Measurements from ENCODE around the gene CACNA1G. TPM values are rescaled to one million over a fixed set of nuclear protein-coding genes. Genes with fewer than 3 reads are reported as not detected.

CACNA1G gene
- total RNA-seq, 1 donor from 2014 or later: not detected

DNA sequence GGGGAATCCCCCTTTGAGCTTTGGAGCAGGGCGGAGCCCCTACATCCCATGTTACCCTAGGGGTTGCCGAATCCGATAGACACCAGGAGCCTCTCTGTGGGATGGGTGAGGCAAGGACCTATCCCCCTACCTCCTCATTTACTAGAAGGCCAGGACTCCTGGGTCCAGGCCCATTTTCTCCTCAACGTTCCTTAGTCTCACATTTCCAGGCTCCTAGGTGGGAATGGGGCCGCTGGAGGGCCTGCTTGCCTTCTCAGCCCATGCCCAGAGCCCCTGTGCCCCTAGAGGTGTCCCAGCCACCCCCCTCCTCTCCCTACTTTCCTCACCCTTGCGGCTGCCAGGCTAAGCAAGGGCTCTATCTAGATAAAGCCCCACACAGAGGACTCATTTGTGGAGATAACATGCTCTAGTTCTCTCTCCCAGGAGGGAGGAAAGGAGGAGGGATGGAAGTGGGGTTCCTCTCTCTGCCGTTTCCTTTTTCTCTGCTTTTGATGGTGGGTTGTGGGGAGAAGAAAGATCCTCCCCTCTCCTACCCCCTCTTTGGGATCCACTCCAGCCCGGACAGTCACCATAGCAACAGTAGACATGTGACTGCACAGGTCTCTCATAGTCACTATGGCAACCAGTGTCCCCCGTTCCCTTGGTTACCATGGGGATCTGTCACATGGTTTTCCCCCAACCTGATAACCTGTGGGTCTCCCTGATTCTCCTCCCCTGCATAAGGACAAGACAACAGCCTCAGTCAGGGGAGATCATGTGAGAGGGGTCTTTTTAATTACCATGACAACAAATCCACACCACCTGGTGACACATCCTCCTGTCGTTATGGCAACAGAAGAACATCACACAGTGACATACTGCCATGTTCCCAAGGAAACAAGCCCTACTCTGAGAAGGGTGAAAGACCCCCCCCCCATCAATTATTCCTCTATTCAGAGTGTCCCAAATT, 5.2 kb downstream of the CACNA1G start:
- DNase-seq (ENCODE audit: low read depth, low spot score): no peak

DNA sequence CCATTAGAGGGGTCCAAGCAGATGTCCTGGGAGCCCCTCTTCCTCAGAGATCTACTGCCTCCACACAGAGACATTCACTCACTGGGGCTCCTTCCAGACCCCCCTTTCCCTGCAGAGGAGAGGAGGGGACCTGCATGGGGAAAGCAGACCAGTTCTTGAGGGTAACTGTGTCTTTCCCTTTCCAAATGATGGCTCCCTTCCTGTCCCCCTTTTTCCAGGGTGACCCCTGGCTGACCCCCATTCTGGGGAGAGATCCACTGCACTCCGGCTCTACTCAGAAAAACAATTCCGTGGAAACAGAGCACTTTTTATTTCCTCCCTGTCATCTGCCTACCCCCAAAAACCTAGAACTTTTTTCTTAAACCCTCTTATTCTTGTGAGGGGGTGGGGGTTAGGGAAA, 6.4 kb downstream of the CACNA1G start:
- no peak for DNase-seq (ENCODE audit: low read depth, low spot score)

DNA sequence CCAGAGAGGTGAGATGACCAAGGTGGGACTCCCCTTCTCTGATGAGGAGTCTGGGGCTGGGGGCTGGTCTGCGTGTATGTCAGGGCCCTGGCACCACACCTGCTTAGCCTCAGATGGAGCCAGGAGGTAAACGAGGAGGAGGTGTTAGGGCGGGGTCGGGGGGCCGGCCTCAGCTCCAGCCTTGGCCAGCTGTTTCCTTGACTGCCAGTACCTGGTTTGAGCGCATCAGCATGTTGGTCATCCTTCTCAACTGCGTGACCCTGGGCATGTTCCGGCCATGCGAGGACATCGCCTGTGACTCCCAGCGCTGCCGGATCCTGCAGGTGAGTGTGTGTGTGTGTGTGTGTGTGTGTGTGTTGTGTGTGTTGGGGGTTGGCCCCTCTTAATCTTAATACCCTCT, 8.1 kb downstream of the CACNA1G start:
- no peak for DNase-seq (ENCODE audit: low read depth, low spot score)

DNA sequence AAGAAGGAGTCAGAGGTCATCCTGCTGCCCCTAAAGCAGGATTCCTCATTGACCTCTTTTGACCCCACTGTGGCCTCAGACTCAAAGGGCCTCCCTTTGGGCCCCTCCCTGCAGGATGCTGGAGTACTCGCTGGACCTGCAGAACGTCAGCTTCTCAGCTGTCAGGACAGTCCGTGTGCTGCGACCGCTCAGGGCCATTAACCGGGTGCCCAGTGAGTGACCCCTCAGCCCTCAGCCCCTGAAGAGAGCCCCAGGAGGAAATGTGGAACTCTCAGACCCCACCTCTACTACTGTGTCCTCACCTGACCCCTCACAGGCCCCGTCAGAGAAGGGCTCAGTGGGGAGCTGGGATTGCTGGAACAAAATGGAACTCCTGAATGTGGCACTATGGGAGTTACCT, 9.1 kb downstream of the CACNA1G start:
- no peak for DNase-seq (ENCODE audit: low read depth, low spot score)

DNA sequence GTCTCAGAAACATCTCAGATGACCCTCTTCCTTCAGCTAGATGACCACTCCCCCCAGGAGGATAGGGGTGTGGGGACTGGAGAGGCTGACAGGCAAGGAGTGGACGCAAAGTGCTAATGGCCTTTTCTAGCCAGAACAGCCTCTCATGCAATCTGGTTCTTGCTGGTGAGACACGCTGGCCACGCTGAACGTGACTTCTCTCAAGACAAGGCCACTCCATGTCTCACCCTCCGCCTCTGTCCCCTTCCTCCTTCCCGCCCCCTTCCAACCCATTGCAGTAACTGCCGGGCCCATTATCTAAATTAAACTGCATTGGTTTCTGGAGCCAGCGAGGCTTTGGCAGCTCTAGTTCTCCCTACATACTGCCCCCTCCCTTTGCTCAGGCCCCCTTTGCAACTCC, 9.5 kb downstream of the CACNA1G start:
- DNase-seq (ENCODE audit: low read depth, low spot score): no peak

DNA sequence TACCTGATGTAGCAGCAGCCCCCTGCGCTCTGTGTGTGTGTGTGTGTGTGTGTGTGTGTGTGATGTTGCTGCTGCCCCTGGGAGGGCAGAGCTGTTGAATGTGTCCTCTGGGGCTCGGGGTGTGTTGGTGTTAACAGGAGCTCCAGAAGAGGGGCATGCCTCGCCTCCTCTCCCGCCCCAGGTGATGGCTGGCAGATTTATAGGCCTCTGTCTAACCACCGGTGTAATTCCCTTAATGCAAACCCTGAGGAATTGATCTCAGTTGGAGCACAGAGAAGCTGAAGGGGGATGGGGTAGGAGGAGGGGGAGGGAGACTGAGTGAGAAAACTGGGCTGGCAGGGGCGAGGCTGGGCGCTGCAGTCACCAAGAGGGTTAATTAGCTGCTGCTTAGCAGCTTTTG, 10.0 kb downstream of the CACNA1G start:
- no peak for DNase-seq (ENCODE audit: low read depth, low spot score)

DNA sequence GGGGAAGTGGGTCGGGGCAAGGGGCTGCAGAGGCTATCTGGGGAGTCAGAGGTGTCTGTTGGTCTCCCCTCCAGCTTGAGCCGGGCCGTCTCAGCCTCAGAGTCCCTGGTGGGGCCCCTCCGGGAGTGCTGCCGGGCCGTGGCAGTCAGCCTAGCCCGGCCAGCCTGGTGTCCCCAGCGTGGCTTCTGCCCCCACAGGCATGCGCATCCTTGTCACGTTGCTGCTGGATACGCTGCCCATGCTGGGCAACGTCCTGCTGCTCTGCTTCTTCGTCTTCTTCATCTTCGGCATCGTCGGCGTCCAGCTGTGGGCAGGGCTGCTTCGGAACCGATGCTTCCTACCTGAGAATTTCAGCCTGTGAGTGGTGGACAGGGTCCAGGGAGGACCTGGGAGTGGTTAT, 11.2 kb downstream of the CACNA1G start:
- DNase-seq (ENCODE audit: low read depth, low spot score): no peak

DNA sequence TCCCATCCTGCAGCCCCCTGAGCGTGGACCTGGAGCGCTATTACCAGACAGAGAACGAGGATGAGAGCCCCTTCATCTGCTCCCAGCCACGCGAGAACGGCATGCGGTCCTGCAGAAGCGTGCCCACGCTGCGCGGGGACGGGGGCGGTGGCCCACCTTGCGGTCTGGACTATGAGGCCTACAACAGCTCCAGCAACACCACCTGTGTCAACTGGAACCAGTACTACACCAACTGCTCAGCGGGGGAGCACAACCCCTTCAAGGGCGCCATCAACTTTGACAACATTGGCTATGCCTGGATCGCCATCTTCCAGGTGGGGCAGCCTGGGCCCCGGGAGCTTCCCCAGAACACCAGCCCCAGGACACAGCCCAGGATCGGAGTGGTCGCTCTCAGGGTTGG, 12.0 kb downstream of the CACNA1G start:
- DNase-seq (ENCODE audit: low read depth, low spot score): no peak

DNA sequence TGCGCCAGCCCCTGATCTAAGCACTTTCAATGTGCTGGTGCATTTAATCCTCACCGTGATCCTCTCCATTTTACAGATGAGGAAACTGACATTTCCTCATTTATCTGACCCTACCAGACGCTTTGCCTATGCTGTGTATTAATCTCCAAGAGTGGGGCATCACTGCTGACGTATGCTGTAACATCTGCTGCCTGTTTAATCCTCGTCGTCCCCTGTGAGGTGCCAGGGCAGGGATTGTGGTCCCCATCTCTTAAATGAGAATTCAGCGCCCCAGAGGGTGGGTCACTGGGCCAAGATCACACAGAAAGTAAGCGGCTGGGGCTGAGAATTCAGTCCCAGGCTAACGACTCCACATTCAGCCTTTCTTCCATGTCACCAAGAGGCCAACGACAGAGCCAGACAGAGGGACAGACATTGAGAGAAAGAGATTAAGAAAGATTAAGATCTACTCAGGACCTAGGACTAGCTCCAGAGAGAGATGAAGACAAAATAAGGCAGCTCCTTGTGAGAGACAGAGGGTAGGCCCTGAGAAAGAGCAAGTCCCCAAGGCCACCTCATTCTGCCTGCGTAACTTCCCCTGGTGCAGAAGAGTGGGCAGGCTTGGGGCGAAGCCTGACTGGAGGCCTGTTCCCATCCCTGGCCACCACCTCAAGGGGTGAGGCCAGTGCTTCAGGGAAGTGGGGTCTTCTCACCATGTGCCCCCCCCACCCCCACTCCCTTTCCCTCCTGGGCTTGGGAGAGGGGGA, 13.5 kb downstream of the CACNA1G start:
- no peak for DNase-seq (ENCODE audit: low read depth, low spot score)

DNA sequence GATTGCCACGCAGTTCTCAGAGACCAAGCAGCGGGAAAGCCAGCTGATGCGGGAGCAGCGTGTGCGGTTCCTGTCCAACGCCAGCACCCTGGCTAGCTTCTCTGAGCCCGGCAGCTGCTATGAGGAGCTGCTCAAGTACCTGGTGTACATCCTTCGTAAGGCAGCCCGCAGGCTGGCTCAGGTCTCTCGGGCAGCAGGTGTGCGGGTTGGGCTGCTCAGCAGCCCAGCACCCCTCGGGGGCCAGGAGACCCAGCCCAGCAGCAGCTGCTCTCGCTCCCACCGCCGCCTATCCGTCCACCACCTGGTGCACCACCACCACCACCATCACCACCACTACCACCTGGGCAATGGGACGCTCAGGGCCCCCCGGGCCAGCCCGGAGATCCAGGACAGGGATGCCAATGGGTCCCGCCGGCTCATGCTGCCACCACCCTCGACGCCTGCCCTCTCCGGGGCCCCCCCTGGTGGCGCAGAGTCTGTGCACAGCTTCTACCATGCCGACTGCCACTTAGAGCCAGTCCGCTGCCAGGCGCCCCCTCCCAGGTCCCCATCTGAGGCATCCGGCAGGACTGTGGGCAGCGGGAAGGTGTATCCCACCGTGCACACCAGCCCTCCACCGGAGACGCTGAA, 15.2 kb downstream of the CACNA1G start:
- DNase-seq (ENCODE audit: low read depth, low spot score): no peak

DNA sequence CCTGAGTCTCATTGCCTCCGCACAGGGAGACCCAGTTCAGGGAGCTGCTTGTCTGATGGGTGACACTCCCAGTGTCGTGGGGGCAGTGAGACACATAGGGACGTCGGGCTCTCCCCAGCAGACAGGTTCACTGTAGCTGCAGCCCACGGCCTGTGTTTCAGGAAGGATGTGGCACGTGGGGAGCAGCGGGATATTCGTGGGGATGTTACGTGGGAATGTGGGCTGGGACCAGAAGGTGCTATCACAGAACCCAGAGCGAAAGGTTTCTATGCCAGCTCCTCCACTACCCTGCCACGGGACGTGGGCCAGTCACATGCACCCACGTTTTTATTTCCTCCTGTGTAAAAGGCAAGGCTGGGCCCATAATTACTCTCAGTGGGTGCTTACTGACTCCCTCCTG, 16.3 kb downstream of the CACNA1G start:
- no peak for DNase-seq (ENCODE audit: low read depth, low spot score)

DNA sequence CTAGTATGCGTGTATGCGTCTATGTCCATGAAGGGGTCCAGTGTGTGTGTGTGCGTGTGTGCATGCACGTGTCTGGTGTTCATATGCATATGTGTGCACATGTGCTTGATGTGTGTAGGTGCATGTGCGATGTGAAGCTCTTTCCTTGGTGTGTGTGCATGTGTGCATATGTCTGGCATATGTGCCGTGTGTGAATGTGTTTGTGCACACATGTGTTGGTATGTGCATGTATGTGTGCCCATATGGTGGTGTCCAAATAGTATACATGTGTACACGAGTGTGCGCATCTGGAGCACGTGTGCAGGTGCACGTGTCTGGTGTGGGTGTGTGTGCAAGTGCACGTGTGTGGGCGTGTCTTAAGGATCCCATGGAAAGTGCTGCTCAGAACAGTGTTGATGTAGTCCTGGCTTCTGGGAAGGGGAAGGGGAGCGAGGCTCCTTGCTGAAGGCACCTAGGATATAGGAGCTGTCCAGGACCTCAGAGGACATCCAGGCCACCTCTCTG, 17.0 kb downstream of the CACNA1G start:
- DNase-seq (ENCODE audit: low read depth, low spot score): no peak

DNA sequence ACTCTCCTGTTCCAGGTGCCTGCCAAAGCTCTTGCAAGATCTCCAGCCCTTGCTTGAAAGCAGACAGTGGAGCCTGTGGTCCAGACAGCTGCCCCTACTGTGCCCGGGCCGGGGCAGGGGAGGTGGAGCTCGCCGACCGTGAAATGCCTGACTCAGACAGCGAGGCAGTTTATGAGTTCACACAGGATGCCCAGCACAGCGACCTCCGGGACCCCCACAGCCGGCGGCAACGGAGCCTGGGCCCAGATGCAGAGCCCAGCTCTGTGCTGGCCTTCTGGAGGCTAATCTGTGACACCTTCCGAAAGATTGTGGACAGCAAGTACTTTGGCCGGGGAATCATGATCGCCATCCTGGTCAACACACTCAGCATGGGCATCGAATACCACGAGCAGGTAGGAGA, 17.7 kb downstream of the CACNA1G start:
- no peak for DNase-seq (ENCODE audit: low read depth, low spot score)

DNA sequence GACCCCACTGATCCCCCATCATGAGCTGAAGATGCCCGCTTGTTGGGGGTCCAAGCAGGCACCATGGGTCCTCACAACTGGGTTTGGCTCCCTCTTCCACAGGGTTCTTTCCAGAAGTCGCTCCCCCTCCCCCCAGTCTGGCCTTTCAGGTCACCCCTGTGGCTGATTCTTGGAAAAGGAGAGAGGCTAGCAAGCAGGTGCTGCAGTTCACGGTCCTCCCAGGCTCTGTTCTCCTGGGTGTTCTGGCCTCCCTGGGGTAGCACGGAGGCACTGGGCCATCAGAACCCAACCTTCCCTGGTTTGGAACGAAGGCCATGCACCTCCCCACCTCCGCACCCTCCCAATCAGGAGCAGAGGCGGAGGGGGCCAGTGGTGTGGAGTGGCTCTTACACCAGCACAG, 18.9 kb downstream of the CACNA1G start:
- DNase-seq (ENCODE audit: low read depth, low spot score): no peak

DNA sequence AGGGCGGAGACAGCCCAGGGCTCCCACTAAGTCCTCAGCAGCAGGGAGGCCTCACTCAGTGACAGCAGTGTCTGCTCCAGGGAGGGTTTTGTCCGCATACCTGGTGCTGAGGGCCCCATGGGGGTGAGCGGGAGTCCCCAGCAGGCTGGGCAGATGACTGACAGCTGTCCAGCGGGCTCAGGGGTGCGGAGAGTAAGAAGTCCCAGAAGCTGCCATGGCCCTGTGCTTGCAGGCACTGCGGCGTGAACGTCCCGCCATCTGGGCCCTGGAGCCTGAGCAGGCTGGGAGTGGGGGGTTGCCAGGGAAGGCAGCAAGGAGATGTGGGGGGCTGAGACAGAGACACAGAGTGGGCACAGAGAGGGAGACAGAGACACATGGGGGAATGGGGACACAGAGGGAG, 20.1 kb downstream of the CACNA1G start:
- DNase-seq (ENCODE audit: low read depth, low spot score): no peak

DNA sequence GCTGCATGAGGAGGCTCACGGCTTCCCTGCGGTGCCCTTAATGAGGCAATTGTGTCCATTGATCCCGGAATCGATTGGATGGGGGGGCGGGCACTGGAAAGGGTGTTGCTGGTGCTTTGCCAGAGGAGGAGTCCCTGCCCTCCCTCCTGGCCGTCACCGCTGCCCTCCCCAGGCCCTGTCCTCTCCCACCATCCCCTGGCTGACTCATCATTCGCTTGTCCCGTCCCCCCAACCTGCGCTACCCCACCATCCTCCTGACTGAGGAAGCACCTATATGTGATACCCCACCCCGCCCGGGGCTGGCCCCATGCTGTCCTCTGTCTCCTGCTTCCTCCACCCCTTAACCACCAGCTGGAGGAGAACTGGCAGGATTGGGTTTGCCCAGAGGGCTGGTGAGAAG, 20.8 kb downstream of the CACNA1G start:
- no peak for DNase-seq (ENCODE audit: low read depth, low spot score)

DNA sequence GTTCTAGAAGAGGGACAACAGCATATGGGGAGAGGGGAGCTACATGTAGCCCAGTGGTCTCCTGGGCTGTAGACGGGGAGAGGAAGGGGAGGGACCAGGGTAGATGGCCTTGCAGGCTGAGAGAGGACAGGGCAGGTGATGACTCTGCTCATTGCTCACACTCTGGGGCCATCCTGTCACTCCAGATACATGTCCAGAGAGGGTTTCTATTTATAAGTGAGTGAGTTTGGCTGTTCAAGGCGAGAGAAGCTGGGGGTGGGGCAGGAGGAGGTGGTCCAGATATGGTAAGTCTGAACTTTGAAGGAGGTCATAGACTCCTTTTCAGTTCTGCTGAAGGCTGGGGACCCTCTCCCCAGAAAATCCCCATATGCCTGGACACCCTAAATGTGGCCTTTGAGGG, 22.2 kb downstream of the CACNA1G start:
- no peak for DNase-seq (ENCODE audit: low read depth, low spot score)

DNA sequence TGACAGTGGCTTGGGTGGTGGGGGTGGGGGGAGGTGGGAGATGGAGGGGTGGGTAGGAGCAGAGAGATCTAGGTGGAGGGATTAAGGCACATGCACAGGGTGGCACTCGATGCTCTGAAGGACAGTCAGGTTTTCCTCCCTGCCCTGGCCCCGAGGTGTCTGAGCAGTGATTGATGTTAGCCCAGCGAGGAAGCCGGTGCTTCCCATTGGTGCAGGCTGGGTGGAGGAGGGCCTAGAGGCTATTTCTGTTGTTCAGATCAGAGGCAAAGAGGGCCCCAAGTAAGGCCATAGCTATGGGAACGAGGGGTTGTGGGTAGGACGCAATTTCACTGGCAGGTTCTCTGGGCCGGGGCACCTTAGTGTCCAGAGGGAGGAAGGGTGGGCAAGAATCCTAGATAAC, 23.1 kb downstream of the CACNA1G start:
- no peak for DNase-seq (ENCODE audit: low read depth, low spot score)

DNA sequence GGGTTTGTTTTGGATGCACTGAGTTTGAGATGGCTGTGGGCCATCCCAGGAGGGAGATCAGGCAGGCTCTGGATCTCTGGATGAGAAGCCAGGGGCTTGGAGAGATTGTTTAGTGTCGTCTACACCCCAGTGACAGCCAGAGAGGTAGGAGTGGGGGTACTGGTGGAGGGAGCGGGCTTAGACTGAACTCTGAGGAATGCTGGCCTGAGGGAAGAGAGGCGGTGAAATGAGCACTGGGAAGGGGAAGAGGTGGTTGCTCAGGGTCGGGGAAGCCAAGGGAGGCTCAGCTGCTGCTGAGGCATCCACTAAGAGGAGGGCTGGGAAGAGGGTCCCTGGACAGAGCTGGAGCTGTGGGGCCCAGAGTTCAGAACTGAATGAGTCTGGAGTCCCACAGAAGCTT, 23.6 kb downstream of the CACNA1G start:
- no peak for DNase-seq (ENCODE audit: low read depth, low spot score)

DNA sequence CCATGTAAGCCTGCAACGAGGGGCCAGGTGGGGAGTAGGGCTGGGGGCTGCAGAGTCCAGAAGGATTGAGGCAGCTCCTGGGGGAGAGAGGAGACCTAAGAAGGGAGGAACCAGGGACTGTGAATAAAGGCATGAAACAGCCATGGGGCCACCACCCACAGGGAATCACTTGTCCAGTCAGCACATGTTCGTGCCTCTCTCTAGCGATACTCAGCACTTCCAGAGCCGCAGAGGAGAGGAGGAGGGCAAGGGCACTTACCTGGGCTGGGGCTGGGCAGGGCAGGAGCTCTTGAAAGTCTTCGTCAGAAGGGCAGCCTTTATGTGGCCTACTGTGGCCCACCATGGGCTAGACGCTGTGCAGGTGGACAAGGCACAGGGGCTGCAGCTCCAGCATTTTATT, 24.2 kb downstream of the CACNA1G start:
- no peak for DNase-seq (ENCODE audit: low read depth, low spot score)

DNA sequence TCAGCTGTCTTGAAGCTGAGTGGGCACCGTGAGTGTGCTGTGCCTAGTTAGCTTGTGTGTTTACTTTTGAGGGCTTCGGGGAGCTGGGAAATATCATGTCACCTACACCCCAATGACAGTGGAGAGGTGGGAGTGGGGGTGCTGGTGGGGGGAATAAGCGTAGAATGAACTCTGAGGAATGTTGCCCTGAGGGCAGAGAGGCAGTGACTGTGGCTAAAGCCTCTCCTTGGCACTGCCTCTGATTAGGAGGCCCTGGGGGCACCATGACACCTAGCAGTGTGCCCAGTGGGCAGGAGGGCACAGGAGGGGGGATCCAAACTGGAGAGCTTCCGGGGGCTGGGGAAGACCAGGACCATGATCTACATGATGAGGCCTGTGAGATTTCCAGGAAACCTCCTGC, 24.8 kb downstream of the CACNA1G start:
- no peak for DNase-seq (ENCODE audit: low read depth, low spot score)

DNA sequence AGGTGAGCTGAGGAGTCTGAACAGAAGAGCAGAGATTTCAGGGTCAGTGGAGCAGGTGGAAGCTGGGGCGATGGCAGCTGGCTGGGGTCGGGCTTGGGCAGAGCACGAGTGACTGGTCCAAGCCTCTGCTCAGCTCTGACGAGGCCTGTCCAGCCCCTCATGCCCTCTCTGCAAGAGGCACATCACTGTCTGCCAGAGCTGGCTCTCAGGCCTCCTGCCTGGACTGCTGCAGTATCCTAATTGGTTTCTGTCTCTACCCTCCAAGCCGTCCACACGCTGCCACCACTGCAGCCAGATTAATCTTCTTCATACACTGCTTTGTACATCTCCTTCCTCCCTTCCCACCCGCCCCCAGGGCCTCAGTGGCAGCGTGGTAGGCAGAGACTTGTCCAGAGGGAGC, 25.4 kb downstream of the CACNA1G start:
- no peak for DNase-seq (ENCODE audit: low read depth, low spot score)
